ENCODE data around the gene LRMDA. TPM values are rescaled to one million over a fixed set of nuclear protein-coding genes. Genes with fewer than 3 reads are reported as not detected.

Gene LRMDA
- total RNA-seq, 2 experiments from 2014 or later, result not detected

- no peak for DNase-seq (ENCODE audit: low spot score)
- Histone ChIP-seq H3K36me3 (ENCODE audit: insufficient read depth, low read length) (no peaks in the 10 kb centered on the region), H3K4me1 (ENCODE audit: insufficient read depth, low read length, poor library complexity, severe bottlenecking) (no peaks in the 10 kb centered on the region), H3K79me2 (ENCODE audit: insufficient read depth, low read depth, low read length) (no peaks in the 10 kb centered on the region), H3K27ac (ENCODE audit: low read depth, low read length, poor library complexity, severe bottlenecking) (no peak overlapping the region), H3K4me2 (ENCODE audit: low read length) (no peak overlapping the region), H3K9me2 (ENCODE audit: insufficient read depth, low read length) (no peaks in the 10 kb centered on the region), H4K20me1 (ENCODE audit: insufficient read depth, low read length) (no peaks in the 10 kb centered on the region), H3K4me3 (ENCODE audit: low read depth, low read length, poor library complexity, severe bottlenecking) (no peak overlapping the region), H2AFZ (ENCODE audit: low read length) (no peak overlapping the region), H3K9me3 (ENCODE audit: low read length) (no peaks in the 10 kb centered on the region)
- no TSS peak for BruUV-seq (replicated peaks)
- TF ChIP-seq EZH2phosphoT487 (IDR thresholded peaks at IDR 0.05; ENCODE audit: borderline replicate concordance, low read depth, low read length) (no peak), CTCF (conservative IDR thresholded peaks at IDR 0.05; ENCODE audit: low read length) (no peak)
- CTCF ChIA-PET (ENCODE audit: unreplicated experiment), result no interaction called here
- intact Hi-C loops (cut with micrococcal nuclease; ENCODE audit: unreplicated experiment), result no loop called here
- POLR2A ChIA-PET, result interaction anchor here (0.6 kb wide), 4 partner anchors 8 to 21 kb away, joined by 3 to 5 read pairs (median 3); no protein-coding TSS in a partner anchor
Measured at GRCh38 chr10:76068856-76069255, 637.4 kb downstream of the LRMDA start.

GRCh38 chr10:76070916-76071315 is 639.5 kb downstream of the LRMDA start:
- no peaks in the 10 kb centered on the region for H3K9me2 ChIP-seq (ENCODE audit: insufficient read depth, low read length)
- no peak for DNase-seq (ENCODE audit: low spot score)
- TF ChIP-seq EZH2phosphoT487 (IDR thresholded peaks at IDR 0.05; ENCODE audit: borderline replicate concordance, low read depth, low read length) (no peak), CTCF (conservative IDR thresholded peaks at IDR 0.05; ENCODE audit: low read length) (no peak)
- H3K36me3 ChIP-seq (ENCODE audit: insufficient read depth, low read length), result no peaks in the 10 kb centered on the region
- H3K79me2 ChIP-seq (ENCODE audit: insufficient read depth, low read depth, low read length), result no peaks in the 10 kb centered on the region
- intact Hi-C loops (cut with micrococcal nuclease; ENCODE audit: unreplicated experiment), result no loop called here
- ChIA-PET CTCF (ENCODE audit: unreplicated experiment) (no interaction called here), POLR2A (no interaction called here)
- no peak overlapping the region for H3K4me3 ChIP-seq (ENCODE audit: low read depth, low read length, poor library complexity, severe bottlenecking)
- H3K9me3 ChIP-seq (ENCODE audit: low read length), result no peaks in the 10 kb centered on the region
- no peak overlapping the region for H3K4me2 ChIP-seq (ENCODE audit: low read length)
- no peaks in the 10 kb centered on the region for H4K20me1 ChIP-seq (ENCODE audit: insufficient read depth, low read length)
- no peaks in the 10 kb centered on the region for H3K4me1 ChIP-seq (ENCODE audit: insufficient read depth, low read length, poor library complexity, severe bottlenecking)
- no peak overlapping the region for H2AFZ ChIP-seq (ENCODE audit: low read length)
- H3K27ac ChIP-seq (ENCODE audit: low read depth, low read length, poor library complexity, severe bottlenecking), result no peak overlapping the region
- no TSS peak for BruUV-seq (replicated peaks)

- Histone ChIP-seq H3K27ac (ENCODE audit: low read depth, low read length, poor library complexity, severe bottlenecking) (no peak overlapping the region), H3K9me2 (ENCODE audit: insufficient read depth, low read length) (no peaks in the 10 kb centered on the region), H3K79me2 (ENCODE audit: insufficient read depth, low read depth, low read length) (no peaks in the 10 kb centered on the region), H2AFZ (ENCODE audit: low read length) (no peak overlapping the region), H4K20me1 (ENCODE audit: insufficient read depth, low read length) (no peaks in the 10 kb centered on the region), H3K4me2 (ENCODE audit: low read length) (no peak overlapping the region), H3K4me1 (ENCODE audit: insufficient read depth, low read length, poor library complexity, severe bottlenecking) (no peaks in the 10 kb centered on the region), H3K36me3 (ENCODE audit: insufficient read depth, low read length) (no peaks in the 10 kb centered on the region), H3K4me3 (ENCODE audit: low read depth, low read length, poor library complexity, severe bottlenecking) (no peak overlapping the region), H3K9me3 (ENCODE audit: low read length) (no peaks in the 10 kb centered on the region)
- intact Hi-C loops (cut with micrococcal nuclease; ENCODE audit: unreplicated experiment), result no loop called here
- DNase-seq (ENCODE audit: low spot score), result no peak
- POLR2A ChIA-PET, result no interaction called here
- no TSS peak for BruUV-seq (replicated peaks)
- TF ChIP-seq EZH2phosphoT487 (IDR thresholded peaks at IDR 0.05; ENCODE audit: borderline replicate concordance, low read depth, low read length) (no peak), CTCF (conservative IDR thresholded peaks at IDR 0.05; ENCODE audit: low read length) (no peak)
- CTCF ChIA-PET (ENCODE audit: unreplicated experiment), result no interaction called here
Measured at GRCh38 chr10:76071653-76072365, 640.4 kb downstream of the LRMDA start.

Data from OCI-LY7 (cell line).